B cell (primary cell): Measurements from ENCODE around the gene CILP2. TPM values are rescaled to one million over a fixed set of nuclear protein-coding genes. Genes with fewer than 3 reads are reported as not detected.

Experiments
- ATAC-seq: fragments of 200-7000 bp; cut with Tn5 transposase; one replicate; pipeline ENCODE4 v1.10.0; 2021; ENCODE audit warnings: low read depth, mild to moderate bottlenecking, moderate number of reproducible peaks, moderate library complexity
- CTCF ChIA-PET: fragments of 350-600 bp; sonication (Branson Sonifier 250); formaldehyde crosslinking; loops from one replicate; lab custom pipeline; 2021; ENCODE audit warnings: antibody characterized with exemption, inconsistent platforms; lab: Charles Lee
- POLR2A ChIA-PET: fragments of 350-600 bp; sonication (Branson Sonifier 250); formaldehyde crosslinking; loops from one replicate; lab custom pipeline; 2021; ENCODE audit warnings: antibody characterized with exemption; lab: Charles Lee
- DNase-seq: peaks from one replicate; pipeline ENCODE4 v3.0.0; 2013
- H2AFZ ChIP-seq: 2 replicates; pipeline ENCODE4 v1.6.1; 2012; ENCODE audit warnings: mild to moderate bottlenecking, low read depth, low read length; ENCODE audit not compliant: insufficient read depth, poor library complexity, severe bottlenecking
- H3K27ac ChIP-seq, 2 donors: 1 replicate in 1 of 2; 2 replicates in 1 of 2; pipeline ENCODE4 v1.5.1; 2012 to 2013; ENCODE audit warnings: low read length in 2 of 2, mild to moderate bottlenecking in 2 of 2, moderate library complexity in 1 of 2
- H3K27me3 ChIP-seq, 4 experiments: fragments of 200-600 bp in 1 of 4; sonication (generic) in 1 of 4; replicated peaks in 1 of 4; 1 replicate in 2 of 4; 2 replicates in 2 of 4; pipeline versions ENCODE4 v1.6.1 to v1.7.0; 2013 to 2016; ENCODE audit warnings: low read length in 3 of 4, mild to moderate bottlenecking in 2 of 4, mixed read lengths in 1 of 4, moderate library complexity in 1 of 4; ENCODE audit not compliant: insufficient read depth in 4 of 4, control insufficient read depth in 3 of 4; ENCODE audit errors: control extremely low read depth in 1 of 4
- H3K36me3 ChIP-seq, 2 experiments: replicated peaks in 1 of 2; 1 replicate in 1 of 2; 2 replicates in 1 of 2; pipeline versions ENCODE4 v1.6.1 to v1.7.1; 2013; ENCODE audit warnings: low read length in 1 of 2; ENCODE audit not compliant: insufficient read depth in 2 of 2, control insufficient read depth in 1 of 2; ENCODE audit errors: control extremely low read depth in 1 of 2, extremely low read depth in 1 of 2
- H3K4me1 ChIP-seq, 2 donors: fragments of 200-600 bp in 1 of 2; sonication (generic) in 1 of 2; 1 replicate in 1 of 2; 2 replicates in 1 of 2; pipeline versions ENCODE4 v1.5.1 to v1.6.1; 2013 to 2017; ENCODE audit warnings: low read length in 2 of 2; ENCODE audit not compliant: control insufficient read depth in 2 of 2, insufficient read depth in 2 of 2
- H3K4me2 ChIP-seq: replicated peaks from 2 replicates; pipeline ENCODE3; 2012; ENCODE audit warnings: mild to moderate bottlenecking, low read depth, low read length; ENCODE audit not compliant: poor library complexity, severe bottlenecking
- H3K4me3 ChIP-seq, 5 experiments: fragments of 200-600 bp in 1 of 5; sonication (generic) in 1 of 5; 1 replicate in 3 of 5; 2 replicates in 2 of 5; pipeline versions ENCODE4 v1.5.1 to v1.7.0; 2011 to 2016; ENCODE audit warnings: low read length in 4 of 5, mild to moderate bottlenecking in 4 of 5, low read depth in 2 of 5, control low read depth in 1 of 5, moderate library complexity in 1 of 5; ENCODE audit not compliant: insufficient read depth in 1 of 5; ENCODE audit errors: control extremely low read depth in 1 of 5, extremely low read depth in 1 of 5
- H3K79me2 ChIP-seq: fragments of 200-600 bp; sonication (generic); one replicate; pipeline ENCODE4 v1.6.0; 2016; ENCODE audit warnings: low read length; ENCODE audit not compliant: control insufficient read depth, insufficient read depth
- H3K9ac ChIP-seq: fragments of 200-600 bp; sonication (generic); 2 replicates; pipeline ENCODE4 v1.6.1; 2017; ENCODE audit warnings: mild to moderate bottlenecking, low read length, moderate library complexity
- H3K9me3 ChIP-seq, 3 donors: one replicate each; pipeline versions ENCODE4 v1.6.1 to v1.7.1; 2013; ENCODE audit warnings: low read length in 2 of 3; ENCODE audit not compliant: control insufficient read depth in 2 of 3, insufficient read depth in 1 of 3; ENCODE audit errors: control extremely low read depth in 1 of 3
- H4K20me1 ChIP-seq: 2 replicates; pipeline ENCODE4 v1.6.0; 2012; ENCODE audit warnings: mild to moderate bottlenecking, low read length; ENCODE audit not compliant: insufficient read depth, control insufficient read depth, poor library complexity, severe bottlenecking
- H3K27ac Mint-ChIP-seq: one replicate; pipeline ENCODE4 v1.8.0; 2021; ENCODE audit warnings: mixed read lengths
- H3K27me3 Mint-ChIP-seq: one replicate; pipeline ENCODE4 v1.8.0; 2021; ENCODE audit warnings: mixed read lengths
- H3K4me1 Mint-ChIP-seq: one replicate; pipeline ENCODE4 v1.8.0; 2021; ENCODE audit warnings: mixed read lengths
- H3K4me3 Mint-ChIP-seq: one replicate; pipeline ENCODE4 v1.8.0; 2021; ENCODE audit warnings: mixed read lengths
- H3K9me3 Mint-ChIP-seq: one replicate; pipeline ENCODE4 v1.8.0; 2022; ENCODE audit warnings: mixed read lengths; ENCODE audit not compliant: insufficient read depth
- CTCF ChIP-seq: fragments of 200-600 bp; IDR thresholded peaks from one replicate; pipeline ENCODE4 v1.8.0; 2022; ENCODE audit warnings: antibody characterized with exemption, mild to moderate bottlenecking
- EZH2 ChIP-seq: IDR thresholded peaks from 2 replicates; pipeline ENCODE4 v1.6.1; 2012; ENCODE audit warnings: borderline replicate concordance, low read depth, mild to moderate bottlenecking, moderate library complexity, low read length; ENCODE audit not compliant: insufficient read depth, poor library complexity, severe bottlenecking
- WGBS: methylation state at CpG from one replicate; pipeline ENCODE4 v1.1.5; 2013; ENCODE audit warnings: missing lambda C conversion rate; ENCODE audit not compliant: insufficient coverage; 5-methylcytosine and 5-hydroxymethylcytosine counted together
- intact Hi-C: fragments of 100-400 bp; cut with micrococcal nuclease; formaldehyde crosslinking; loops from one replicate; pipeline ENCODE4 v1.10.0; 2022
- polyA plus RNA-seq: library from polyadenylated mRNA; depleted of rRNA; stranded (reverse); fragments of >200 nt; gene quantifications from 2 replicates; pipeline ENCODE4 v1.2.3, GENCODE V29; 2012
- total RNA-seq, 2 donors: library from RNA; stranded (reverse); fragments of 120-200 nt in 1 of 2; gene quantifications; 1 replicate in 1 of 2; 2 replicates in 1 of 2; pipeline versions ENCODE4 v1.2.3 to v1.2.4, GENCODE V29; 2013 to 2022

The CILP2 gene
- total and polyA plus RNA-seq, 2 donors (not counting 1 experiment from before 2014, with no cell fraction given) = 0.04 to 0.12 TPM

GRCh38 chr19:19533841-19534240, 4.2 kb upstream of the CILP2 start:
- peaks cover 19 to 24% of the 10 kb centered on the region in 2 donors for H3K4me1 ChIP-seq
- H4K20me1 ChIP-seq = no peaks in the 10 kb centered on the region
- Mint-ChIP-seq H3K27me3 (peaks cover 8% of the 10 kb centered on the region), H3K4me1 (peaks cover 15% of the 10 kb centered on the region), H3K9me3 (no peaks in the 10 kb centered on the region), H3K27ac (no peak overlapping the region), H3K4me3 (no peak overlapping the region)
- no peaks in the 10 kb centered on the region for H3K79me2 ChIP-seq
- H3K4me2 ChIP-seq = no peak overlapping the region
- ChIA-PET CTCF (interaction anchor here (1.8 to 7.5 kb wide), 2 partner anchors 116 to 425 kb away, joined by 4 to 88 read pairs; no protein-coding TSS in a partner anchor), POLR2A (no interaction called here)
- H3K9me3 ChIP-seq = peaks cover 0 to 12% (median 0%) of the 10 kb centered on the region in 3 donors
- H3K36me3 ChIP-seq = peaks cover 0 to 6% of the 10 kb centered on the region in 2 experiments
- WGBS = 95% methylated on average over 6 of the region's 6 CpGs
- no peak overlapping the region for H3K27ac ChIP-seq
- DNase-seq = no peak
- H3K9ac ChIP-seq = no peak overlapping the region
- H3K4me3 ChIP-seq = no peak overlapping the region
- H3K27me3 ChIP-seq = peaks cover 0 to 18% (median 8%) of the 10 kb centered on the region in 4 experiments
- intact Hi-C loops = no loop called here
- ATAC-seq = no peak
- TF ChIP-seq CTCF (no peak), EZH2 (no peak)
- no peak overlapping the region for H2AFZ ChIP-seq

DNA sequence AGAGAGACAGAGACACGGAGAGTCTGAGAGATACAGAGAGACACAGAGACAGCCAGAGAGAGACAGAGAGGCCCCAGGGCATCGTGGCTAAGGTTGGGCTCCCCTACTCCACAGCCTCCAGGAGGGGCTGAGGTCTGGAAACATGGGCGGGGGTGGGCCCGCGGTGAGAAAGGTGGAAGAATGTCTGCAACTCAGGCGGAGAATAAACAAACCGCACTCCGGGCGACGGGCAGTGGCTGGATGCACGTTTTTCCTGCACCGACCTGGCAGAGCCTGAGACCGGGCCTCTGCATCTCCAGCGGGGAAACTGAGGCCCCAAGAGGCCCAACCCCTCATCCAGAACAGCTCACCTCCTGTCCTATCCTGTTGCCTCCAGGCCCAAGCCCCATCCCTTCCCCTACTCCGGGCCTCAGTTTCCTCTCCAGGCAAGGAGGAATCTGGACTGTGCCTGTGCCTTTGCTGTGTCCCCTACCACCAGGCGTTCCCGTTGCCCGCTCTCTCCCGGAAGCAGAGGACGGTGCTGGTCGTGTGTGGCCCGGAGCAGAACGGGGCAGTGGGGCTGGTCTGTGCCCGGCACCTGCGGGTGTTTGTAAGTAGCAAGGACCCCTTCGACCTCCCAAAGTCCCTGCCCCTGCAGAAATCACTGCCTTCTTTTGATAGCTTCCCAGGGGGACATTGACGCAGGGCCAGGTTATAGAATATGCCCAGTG, 3.4 kb upstream of the CILP2 start:
- Histone ChIP-seq H4K20me1 (no peaks in the 10 kb centered on the region), H2AFZ (no peak overlapping the region), H3K4me2 (no peak overlapping the region), H3K27ac (no peak overlapping the region), H3K9ac (no peak overlapping the region), H3K27me3 (peaks cover 0 to 23% (median 10%) of the 10 kb centered on the region in 4 experiments), H3K9me3 (peaks cover 0 to 16% (median 0%) of the 10 kb centered on the region in 3 donors), H3K79me2 (no peaks in the 10 kb centered on the region), H3K36me3 (peaks cover 0 to 3% of the 10 kb centered on the region in 2 experiments), H3K4me1 (peaks cover 21 to 26% of the 10 kb centered on the region in 2 donors), H3K4me3 (no peak overlapping the region)
- TF ChIP-seq EZH2 = no peak
- no peak for TF ChIP-seq CTCF
- H3K9me3 Mint-ChIP-seq = no peaks in the 10 kb centered on the region
- no peak for ATAC-seq
- intact Hi-C loops = no loop called here
- H3K4me1 Mint-ChIP-seq = peaks cover 18% of the 10 kb centered on the region
- POLR2A ChIA-PET = interaction anchor here (0.6 kb wide), 1 partner anchor 132 kb away, joined by 4 read pairs; no protein-coding TSS in a partner anchor
- WGBS = 95% methylated on average over 22 of the region's 27 CpGs
- CTCF ChIA-PET = interaction anchor here (7.5 kb wide), 1 partner anchor 424 kb away, joined by 88 read pairs; no protein-coding TSS in a partner anchor
- H3K4me3 Mint-ChIP-seq = no peak overlapping the region
- peaks cover 11% of the 10 kb centered on the region for H3K27me3 Mint-ChIP-seq
- no peak for DNase-seq
- H3K27ac Mint-ChIP-seq = no peak overlapping the region
